H1 (cell line): Measurements from ENCODE around the gene ZNF768. TPM values are rescaled to one million over a fixed set of nuclear protein-coding genes. Genes with fewer than 3 reads are reported as not detected.

Source experiments
- BRCA1 ChIP-seq: IDR thresholded peaks from 2 replicates; pipeline ENCODE4 v1.6.1; 2012; ENCODE audit warnings: low read depth, low read length, improper control_type of control experiment
- SIX5 ChIP-seq: IDR thresholded peaks from 2 replicates; pipeline ENCODE4 v1.6.1; 2011; ENCODE audit warnings: mild to moderate bottlenecking, low read depth, low read length
- YY1 ChIP-seq: IDR thresholded peaks from 2 replicates; pipeline ENCODE4 v1.6.1; 2011; ENCODE audit warnings: low read depth, mild to moderate bottlenecking, low read length
- polyA plus RNA-seq, 7 experiments: library from polyadenylated mRNA; depleted of rRNA in 3 of 7; stranded (reverse) in 5 of 7; unstranded in 2 of 7; fragments of >200 nt in 5 of 7; fragments of 200-250 nt in 2 of 7; gene quantifications; 1 replicate in 5 of 7; 2 replicates in 1 of 7; 4 replicates in 1 of 7; pipeline versions ENCODE4 v1.2.1 to v1.2.3, GENCODE V29; 2011 to 2013; ENCODE audit warnings: missing spikeins in 2 of 7, mixed read lengths in 2 of 7
- total RNA-seq: library from RNA; stranded (reverse); fragmentation: NEBNext Ultra II Directional; extraction: Animal tissue kit (Norgen Biotek cat#: 25700); gene quantifications from 2 replicates; pipeline ENCODE4 v1.2.1, GENCODE V29; 2021

The ZNF768 gene
- total and polyA plus RNA-seq, 2 of the 8 experiments (the other 6 are each of a cell fraction or from before 2014, with no cell fraction given), result 36.1 to 47.7 TPM

- TF ChIP-seq SIX5 (no peak), YY1 (no peak), BRCA1 (no peak)
Observed at GRCh38 chr16:30509081-30509765, 17.1 kb downstream of the ZNF768 start (continued).
